Hepatocyte (in vitro differentiated cells): ENCODE data around the gene PSMD1. TPM values are rescaled to one million over a fixed set of nuclear protein-coding genes. Genes with fewer than 3 reads are reported as not detected.

Experiments used
- DNase-seq: peaks from one replicate; pipeline ENCODE4 v3.0.0-alpha.2; 2016; ENCODE audit warnings: low spot score
- H2AFZ ChIP-seq: fragments of 200-600 bp; sonication (generic); 2 replicates; pipeline ENCODE4 v1.6.0; 2016; ENCODE audit warnings: antibody characterized with exemption, mild to moderate bottlenecking
- H3K27ac ChIP-seq: fragments of 200-600 bp; sonication (generic); 2 replicates; pipeline ENCODE4 v1.5.1; 2016; ENCODE audit warnings: mild to moderate bottlenecking
- H3K27me3 ChIP-seq: fragments of 200-600 bp; sonication (generic); 2 replicates; pipeline ENCODE4 v1.6.1; 2016
- H3K36me3 ChIP-seq: fragments of 200-600 bp; sonication (generic); replicated peaks from 2 replicates; pipeline ENCODE4 v1.5.1; 2016; ENCODE audit warnings: low read depth; ENCODE audit not compliant: insufficient read depth
- H3K4me1 ChIP-seq: fragments of 200-600 bp; sonication (generic); 2 replicates; pipeline ENCODE4 v1.5.1; 2016; ENCODE audit warnings: mild to moderate bottlenecking, moderate library complexity; ENCODE audit not compliant: insufficient read depth
- H3K4me2 ChIP-seq: fragments of 200-600 bp; sonication (generic); 2 replicates; pipeline ENCODE4 v1.6.0; 2016
- H3K4me3 ChIP-seq: fragments of 200-600 bp; sonication (generic); 2 replicates; pipeline ENCODE4 v1.5.1; 2016; ENCODE audit warnings: mild to moderate bottlenecking
- H3K79me2 ChIP-seq: fragments of 200-600 bp; sonication (generic); 2 replicates; pipeline ENCODE4 v1.6.0; 2017; ENCODE audit warnings: mild to moderate bottlenecking
- H3K9me2 ChIP-seq: fragments of 200-600 bp; sonication (generic); replicated peaks from 2 replicates; pipeline ENCODE4 v1.6.0; 2017; ENCODE audit warnings: mild to moderate bottlenecking; ENCODE audit not compliant: insufficient read depth
- H3K9me3 ChIP-seq: fragments of 200-600 bp; sonication (generic); 2 replicates; pipeline ENCODE4 v1.5.1; 2016; ENCODE audit warnings: low read depth, mild to moderate bottlenecking
- H4K20me1 ChIP-seq: fragments of 200-600 bp; sonication (generic); 2 replicates; pipeline ENCODE4 v1.6.0; 2016; ENCODE audit warnings: mild to moderate bottlenecking; ENCODE audit not compliant: insufficient read depth, poor library complexity, severe bottlenecking
- CTCF ChIP-seq: fragments of 200-600 bp; sonication (generic); IDR thresholded peaks from 2 replicates; pipeline ENCODE4 v1.5.1; 2016; ENCODE audit warnings: antibody characterized with exemption, mild to moderate bottlenecking; ENCODE audit not compliant: poor library complexity
- EZH2 ChIP-seq: fragments of 200-600 bp; sonication (generic); IDR thresholded peaks from 2 replicates; pipeline ENCODE4 v1.6.1; 2016; ENCODE audit warnings: antibody characterized with exemption, mild to moderate bottlenecking, borderline replicate concordance
- EZH2phosphoT487 ChIP-seq: fragments of 200-600 bp; sonication (generic); IDR thresholded peaks from one replicate; pipeline ENCODE4 v1.6.1; 2018; ENCODE audit warnings: antibody characterized with exemption, mild to moderate bottlenecking, low read depth, moderate library complexity; ENCODE audit not compliant: unreplicated experiment, severe bottlenecking
- WGBS: methylation state at CpG from one replicate; pipeline ENCODE4 v1.1.6; 2016; ENCODE audit warnings: low lambda C conversion rate; ENCODE audit errors: missing lambda C conversion rate; 5-methylcytosine and 5-hydroxymethylcytosine counted together
- polyA plus RNA-seq: library from polyadenylated mRNA; unstranded; fragments of >200 nt; fragmentation: Nextera tagmentation; extraction: Ambion mirVana; gene quantifications from 2 replicates; pipeline ENCODE4 v1.2.1, GENCODE V29; 2016
- total RNA-seq: library from RNA; depleted of rRNA; stranded (reverse); fragments of >200 nt; gene quantifications from 2 replicates; pipeline ENCODE4 v1.2.3, GENCODE V29; 2014

The PSMD1 gene
- total and polyA plus RNA-seq, 2 experiments from 2014 or later: 92.9 to 106 TPM

- Histone ChIP-seq H4K20me1 (no peaks in the 10 kb centered on the region), H3K36me3 (no peaks in the 10 kb centered on the region), H3K27ac (peak overlapping the region; percentile 94), H3K9me2 (no peaks in the 10 kb centered on the region), H3K79me2 (peaks cover 12% of the 10 kb centered on the region), H3K4me1 (peaks cover 23% of the 10 kb centered on the region), H2AFZ (peak overlapping the region; percentile 45), H3K4me2 (peak overlapping the region; percentile 61), H3K27me3 (peaks cover 3% of the 10 kb centered on the region), H3K4me3 (no peak overlapping the region), H3K9me3 (no peaks in the 10 kb centered on the region)
- 61% methylated on average over 10 of the region's 11 CpGs for WGBS
- TF ChIP-seq CTCF: no peak
- no peak for TF ChIP-seq EZH2phosphoT487
- no peak for TF ChIP-seq EZH2
- no peak for DNase-seq
These were observed 23.2 kb upstream of the PSMD1 start for GRCh38 chr2:231033147-231034132.

- peak overlapping the region; percentile 61 for H3K4me2 ChIP-seq
- no peak overlapping the region for H2AFZ ChIP-seq
- peaks cover 23% of the 10 kb centered on the region for H3K4me1 ChIP-seq
- H4K20me1 ChIP-seq: no peaks in the 10 kb centered on the region
- H3K9me3 ChIP-seq: no peaks in the 10 kb centered on the region
- peak; percentile 43 for DNase-seq
- peaks cover 20% of the 10 kb centered on the region for H3K79me2 ChIP-seq
- H3K27me3 ChIP-seq: peaks cover 6% of the 10 kb centered on the region
- WGBS: 21% methylated on average over 4 of the region's 4 CpGs
- H3K4me3 ChIP-seq: no peak overlapping the region
- H3K27ac ChIP-seq: peak overlapping the region; percentile 72
- TF ChIP-seq EZH2phosphoT487: no peak
- no peak for TF ChIP-seq EZH2
- TF ChIP-seq CTCF: no peak
- no peaks in the 10 kb centered on the region for H3K36me3 ChIP-seq
- H3K9me2 ChIP-seq: no peaks in the 10 kb centered on the region
These were observed 22.3 kb upstream of the PSMD1 start for GRCh38 chr2:231034291-231034882.

- H3K4me1 ChIP-seq: peaks cover 28% of the 10 kb centered on the region
- H3K4me2 ChIP-seq: peak overlapping the region; percentile 81
- no peak overlapping the region for H3K27ac ChIP-seq
- no peaks in the 10 kb centered on the region for H3K9me3 ChIP-seq
- TF ChIP-seq CTCF (no peak), EZH2 (no peak), EZH2phosphoT487 (no peak)
- H4K20me1 ChIP-seq: peaks cover 7% of the 10 kb centered on the region
- peaks cover 37% of the 10 kb centered on the region for H3K79me2 ChIP-seq
- 65% methylated on average over 4 of the region's 4 CpGs for WGBS
- H3K4me3 ChIP-seq: no peak overlapping the region
- H3K36me3 ChIP-seq: no peaks in the 10 kb centered on the region
- H3K27me3 ChIP-seq: peaks cover 6% of the 10 kb centered on the region
- no peak overlapping the region for H2AFZ ChIP-seq
- no peak for DNase-seq
- no peaks in the 10 kb centered on the region for H3K9me2 ChIP-seq
These were observed 20.5 kb upstream of the PSMD1 start for GRCh38 chr2:231036131-231036530.
